ENCODE results near the gene FGFRL1.
A peak's percentile ranks its signal among the peaks of the same experiment; 100 is the strongest.

FGFRL1 gene

DNA sequence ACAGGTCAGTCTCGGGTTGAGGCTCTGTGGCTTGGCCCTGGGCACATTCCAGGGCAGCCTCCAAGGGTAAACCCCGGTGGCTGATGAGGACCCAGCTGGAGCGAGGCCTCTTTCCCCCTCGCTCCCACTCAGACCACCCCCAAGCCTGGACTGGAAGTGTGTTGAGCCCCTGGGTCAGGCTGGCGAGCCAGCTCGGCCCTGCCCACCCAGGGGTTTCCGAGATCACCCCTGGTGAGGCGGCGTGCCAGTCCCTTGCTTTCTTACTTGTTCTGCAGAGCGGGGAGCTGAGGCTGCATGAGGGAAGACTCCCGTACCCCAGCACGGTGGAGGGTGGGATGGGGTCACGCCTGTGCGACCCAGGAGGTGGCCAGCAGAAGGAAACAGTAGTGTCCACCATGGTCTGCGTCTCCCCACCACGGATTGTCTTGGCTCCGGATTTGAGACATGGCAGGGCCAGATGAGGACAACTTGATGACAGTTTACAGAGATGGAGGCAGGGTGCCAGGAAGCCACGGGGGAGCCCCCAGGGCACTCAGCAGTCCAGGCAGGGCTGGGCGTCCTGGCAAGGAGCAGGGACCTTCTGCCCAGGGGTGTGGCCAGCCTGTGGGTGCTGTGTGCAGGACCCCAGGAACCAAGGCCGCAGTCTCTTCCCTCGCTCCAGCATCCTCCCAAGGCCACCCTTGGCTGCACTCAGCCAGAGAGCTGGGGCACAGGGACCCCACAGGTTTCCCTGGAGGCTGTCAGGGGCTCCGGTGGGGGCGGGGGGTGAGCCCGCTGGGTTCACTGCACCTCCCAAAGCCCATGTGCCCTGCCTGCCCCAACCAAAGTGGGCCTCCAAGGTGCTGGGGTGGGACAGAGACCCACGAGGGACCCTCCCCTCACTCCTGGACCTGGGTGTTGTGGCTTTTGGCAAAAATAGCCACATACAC, 6.6 kb upstream of the FGFRL1 start:
- Mint-ChIP-seq H3K27me3 (peaks cover 52% of the 10 kb centered on the region), H3K36me3 (ENCODE audit: low read depth) (no peaks in the 10 kb centered on the region), H3K27ac (no peak overlapping the region)

GRCh38 chr4:1006856-1007255, 4.6 kb upstream of the FGFRL1 start:
- Mint-ChIP-seq H3K4me3 (no peak overlapping the region), H3K27me3 (peaks cover 45% of the 10 kb centered on the region), H3K4me1 (ENCODE audit: low read depth) (peaks cover 18% of the 10 kb centered on the region), H3K36me3 (ENCODE audit: low read depth) (no peaks in the 10 kb centered on the region), H3K9me3 (no peaks in the 10 kb centered on the region), H3K27ac (no peak overlapping the region)

More for the DNA sequence above, 6.6 kb upstream of the FGFRL1 start:
- no peaks in the 10 kb centered on the region for H3K9me3 Mint-ChIP-seq
- H3K4me3 Mint-ChIP-seq = no peak overlapping the region
- peaks cover 12% of the 10 kb centered on the region for H3K4me1 Mint-ChIP-seq (ENCODE audit: low read depth)

DNA sequence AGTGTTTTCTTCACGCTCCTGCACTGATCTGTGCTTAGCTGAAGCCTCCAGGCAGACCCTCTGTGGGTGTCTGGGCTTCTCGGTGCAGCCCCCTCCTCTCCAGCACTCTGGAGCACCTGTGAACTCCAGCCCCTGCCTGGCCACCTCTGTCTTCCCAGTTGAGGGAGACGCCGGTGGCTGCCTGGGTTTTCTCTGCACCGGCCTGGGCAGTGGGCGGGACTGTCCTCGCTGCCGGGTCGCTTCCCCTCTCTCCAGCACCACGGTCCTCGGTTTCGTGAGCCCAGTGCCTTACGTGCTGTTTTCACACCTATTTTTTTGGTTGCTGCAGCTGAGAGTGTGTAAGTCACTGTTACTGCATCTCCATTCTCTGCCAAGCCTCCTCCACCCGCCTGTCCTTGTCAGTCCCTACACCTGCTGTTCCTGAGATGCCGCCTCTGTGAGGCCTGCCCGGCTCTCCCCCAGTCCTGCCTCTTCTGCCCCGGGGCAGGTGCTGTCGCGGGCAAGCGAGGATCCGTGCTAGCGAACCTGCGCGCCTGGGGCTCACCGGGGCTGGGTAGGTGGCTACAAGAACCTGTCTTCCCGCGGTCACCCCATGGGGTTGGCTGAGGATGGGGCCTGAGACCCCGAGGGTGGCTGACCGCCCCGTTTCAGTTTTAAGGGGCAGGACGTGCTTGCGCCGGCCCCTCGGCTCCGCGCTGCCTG, 2.4 kb upstream of the FGFRL1 start:
- Mint-ChIP-seq H3K27me3 (peaks cover 38% of the 10 kb centered on the region), H3K36me3 (ENCODE audit: low read depth) (peaks cover 2% of the 10 kb centered on the region), H3K9me3 (no peaks in the 10 kb centered on the region), H3K4me1 (ENCODE audit: low read depth) (peaks cover 18% of the 10 kb centered on the region), H3K27ac (no peak overlapping the region), H3K4me3 (peak overlapping the region; percentile 72)

GRCh38 chr4:1009542-1010394, 1.7 kb upstream of the FGFRL1 start:
- no peaks in the 10 kb centered on the region for H3K9me3 Mint-ChIP-seq
- H3K4me1 Mint-ChIP-seq (ENCODE audit: low read depth) = peaks cover 18% of the 10 kb centered on the region
- H3K27ac Mint-ChIP-seq = no peak overlapping the region
- H3K4me3 Mint-ChIP-seq = peak overlapping the region; percentile 73
- H3K36me3 Mint-ChIP-seq (ENCODE audit: low read depth) = peaks cover 4% of the 10 kb centered on the region
- H3K27me3 Mint-ChIP-seq = peaks cover 33% of the 10 kb centered on the region

DNA sequence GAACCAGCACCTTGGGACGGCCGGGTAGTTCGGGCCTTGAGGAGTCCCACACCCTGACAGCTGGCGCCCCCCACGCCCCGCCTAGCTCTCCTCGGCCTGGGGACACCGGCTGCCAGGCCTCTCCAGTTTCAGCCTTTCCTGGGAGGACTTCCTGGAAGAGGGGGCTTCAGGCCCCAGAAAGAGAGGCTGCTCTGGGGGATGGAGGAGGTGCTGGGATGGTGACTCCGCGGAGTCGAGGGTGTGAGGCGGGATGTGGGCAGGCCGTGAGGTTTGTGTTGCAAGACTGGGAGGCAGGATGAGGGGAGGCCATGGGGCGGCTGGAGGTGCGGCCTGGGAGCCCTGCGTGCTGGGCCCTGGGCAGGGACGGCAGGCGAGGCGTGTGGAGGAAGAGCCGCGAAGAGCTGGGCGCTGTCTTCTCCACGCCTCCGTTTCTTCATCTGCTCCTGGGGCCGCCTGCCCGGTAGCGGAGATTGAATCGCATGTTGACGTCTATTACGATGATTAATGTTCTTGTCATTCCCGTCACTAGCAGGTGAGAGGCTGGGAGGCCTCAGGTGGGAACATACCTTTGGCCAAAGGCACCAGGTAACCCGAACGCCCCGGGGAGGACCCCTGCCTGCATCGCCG, 918 bp upstream of the FGFRL1 start:
- peaks cover 31% of the 10 kb centered on the region for H3K27me3 Mint-ChIP-seq
- H3K36me3 Mint-ChIP-seq (ENCODE audit: low read depth) = peaks cover 4% of the 10 kb centered on the region
- peaks cover 18% of the 10 kb centered on the region for H3K4me1 Mint-ChIP-seq (ENCODE audit: low read depth)
- H3K4me3 Mint-ChIP-seq = peak overlapping the region; percentile 75
- H3K27ac Mint-ChIP-seq = peak overlapping the region; percentile 69
- no peaks in the 10 kb centered on the region for H3K9me3 Mint-ChIP-seq

GRCh38 chr4:1011666-1012033, 224 bp downstream of the FGFRL1 start:
- H3K36me3 Mint-ChIP-seq (ENCODE audit: low read depth) = peaks cover 4% of the 10 kb centered on the region
- H3K4me1 Mint-ChIP-seq (ENCODE audit: low read depth) = peaks cover 18% of the 10 kb centered on the region
- no peak overlapping the region for H3K27ac Mint-ChIP-seq
- H3K9me3 Mint-ChIP-seq = no peaks in the 10 kb centered on the region
- peaks cover 24% of the 10 kb centered on the region for H3K27me3 Mint-ChIP-seq
- H3K4me3 Mint-ChIP-seq = no peak overlapping the region

- Mint-ChIP-seq H3K9me3 (no peaks in the 10 kb centered on the region), H3K27ac (no peak overlapping the region), H3K27me3 (peaks cover 19% of the 10 kb centered on the region), H3K36me3 (ENCODE audit: low read depth) (peaks cover 4% of the 10 kb centered on the region), H3K4me3 (peak overlapping the region; percentile 57), H3K4me1 (ENCODE audit: low read depth) (peaks cover 18% of the 10 kb centered on the region)
Measured at GRCh38 chr4:1012034-1012739, 761 bp downstream of the FGFRL1 start.

DNA sequence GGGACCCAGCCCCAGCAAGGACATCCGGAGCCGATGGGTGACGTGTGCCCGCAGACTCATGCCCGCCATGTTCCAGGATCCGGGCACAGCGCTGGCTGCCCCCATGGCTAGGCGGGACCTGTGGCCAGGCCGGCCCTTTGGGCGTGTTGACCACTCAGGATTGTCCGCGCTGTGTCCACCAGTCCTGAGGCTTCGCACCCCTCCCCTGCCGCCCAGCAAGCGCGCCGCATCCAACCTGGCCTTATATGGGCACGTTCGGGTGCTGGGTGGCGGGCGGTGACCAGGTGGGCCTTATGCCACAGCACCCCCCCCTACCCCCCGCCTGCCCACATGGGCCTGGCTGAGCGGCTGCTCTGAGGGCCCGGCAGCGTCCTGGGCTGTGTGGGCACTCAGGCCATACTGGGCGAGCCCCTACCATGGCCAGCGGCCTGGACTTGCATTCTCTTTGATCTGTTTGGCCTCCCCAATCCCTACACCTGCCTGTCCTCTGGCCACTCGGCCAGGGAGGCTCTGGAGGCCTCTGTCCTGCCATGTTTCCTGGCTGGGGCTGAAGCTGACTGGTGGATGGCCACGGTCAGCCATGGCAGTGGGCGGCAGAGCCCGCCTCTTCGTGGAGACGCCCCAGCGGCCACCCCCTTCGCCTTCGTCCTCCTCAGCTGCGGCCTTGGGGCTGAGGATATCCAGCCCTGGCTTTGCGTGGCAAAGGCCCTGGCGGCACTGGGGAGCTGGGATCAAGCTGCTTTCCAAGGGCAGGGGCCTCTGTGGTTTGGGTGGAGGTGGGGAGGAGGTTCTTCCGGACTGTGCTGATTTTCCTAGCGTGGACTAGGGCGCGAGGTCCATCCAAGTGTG, 2.0 kb downstream of the FGFRL1 start:
- Mint-ChIP-seq H3K4me3 (peak overlapping the region; percentile 37), H3K27me3 (peaks cover 7% of the 10 kb centered on the region), H3K36me3 (ENCODE audit: low read depth) (peaks cover 4% of the 10 kb centered on the region), H3K9me3 (no peaks in the 10 kb centered on the region), H3K4me1 (ENCODE audit: low read depth) (peaks cover 14% of the 10 kb centered on the region), H3K27ac (no peak overlapping the region)

DNA sequence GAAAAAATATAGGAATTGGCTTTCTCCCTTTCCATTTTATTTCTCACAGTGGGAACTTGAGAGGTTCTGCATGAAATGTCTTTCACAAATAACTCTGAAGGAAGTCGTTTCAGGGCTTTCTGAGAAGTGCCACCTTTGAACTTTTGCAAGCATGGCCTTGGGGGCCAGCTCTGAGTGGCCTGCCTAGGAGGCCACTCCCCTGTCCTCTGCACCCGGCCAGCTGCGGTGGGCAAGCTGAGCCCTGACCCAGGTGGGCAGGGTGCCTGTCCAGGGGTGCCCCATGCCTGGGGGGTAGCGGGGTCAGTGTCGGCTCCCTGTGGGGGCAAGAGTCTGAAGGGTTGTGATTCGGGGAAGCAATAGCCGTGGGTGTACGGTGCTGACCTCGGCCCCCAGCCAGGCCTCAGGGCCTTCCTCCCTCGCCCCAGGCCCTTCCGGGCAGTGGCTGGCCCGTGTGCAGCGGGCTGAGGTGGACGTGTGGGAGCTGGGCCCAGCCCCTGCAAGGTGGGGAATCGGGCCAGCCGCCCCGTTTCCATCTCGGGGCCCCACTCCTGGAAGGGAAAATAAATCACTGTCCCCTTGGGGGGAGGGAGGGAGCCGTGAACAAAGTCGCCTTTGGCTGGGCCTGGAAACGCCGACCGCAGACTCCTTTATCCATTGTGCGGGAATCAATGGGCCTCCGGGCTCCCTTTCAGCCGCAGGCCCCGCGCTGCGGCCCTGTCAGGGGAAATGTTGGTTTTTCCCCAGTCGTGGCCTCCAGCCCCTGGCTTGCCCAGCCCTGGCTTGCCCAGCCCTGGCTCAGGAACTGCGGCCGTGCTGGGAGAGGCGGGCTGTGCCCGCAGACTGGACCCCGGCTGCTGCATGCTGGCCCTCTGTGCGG, 3.1 kb downstream of the FGFRL1 start:
- peak overlapping the region; percentile 37 for H3K4me3 Mint-ChIP-seq
- H3K27ac Mint-ChIP-seq = no peak overlapping the region
- H3K9me3 Mint-ChIP-seq = no peaks in the 10 kb centered on the region
- H3K27me3 Mint-ChIP-seq = no peaks in the 10 kb centered on the region
- H3K36me3 Mint-ChIP-seq (ENCODE audit: low read depth) = peaks cover 4% of the 10 kb centered on the region
- peaks cover 6% of the 10 kb centered on the region for H3K4me1 Mint-ChIP-seq (ENCODE audit: low read depth)

DNA sequence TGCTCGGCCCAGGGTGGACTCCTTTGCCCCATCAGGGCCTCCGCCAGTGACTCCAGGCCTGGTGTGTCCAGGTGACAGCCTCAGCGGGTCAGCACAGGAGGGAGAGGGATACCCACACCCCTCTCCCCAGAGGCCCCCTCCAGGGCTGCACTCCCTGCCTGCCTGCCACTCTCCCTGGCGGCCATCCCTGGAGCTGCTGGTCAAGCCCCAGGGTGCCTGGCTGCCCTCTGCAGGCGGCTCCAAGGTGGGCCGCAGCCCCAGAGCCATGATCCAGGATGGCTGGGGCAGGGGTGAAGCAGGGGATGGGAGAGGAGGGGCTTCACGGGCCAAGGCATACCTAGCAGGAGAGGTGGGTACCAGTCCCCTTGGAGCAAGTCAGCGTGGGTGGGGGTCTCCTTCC, 3.8 kb downstream of the FGFRL1 start:
- no peak overlapping the region for H3K27ac Mint-ChIP-seq
- no peaks in the 10 kb centered on the region for H3K9me3 Mint-ChIP-seq
- H3K4me1 Mint-ChIP-seq (ENCODE audit: low read depth) = peaks cover 6% of the 10 kb centered on the region
- peaks cover 4% of the 10 kb centered on the region for H3K36me3 Mint-ChIP-seq (ENCODE audit: low read depth)
- no peak overlapping the region for H3K4me3 Mint-ChIP-seq
- H3K27me3 Mint-ChIP-seq = no peaks in the 10 kb centered on the region

DNA sequence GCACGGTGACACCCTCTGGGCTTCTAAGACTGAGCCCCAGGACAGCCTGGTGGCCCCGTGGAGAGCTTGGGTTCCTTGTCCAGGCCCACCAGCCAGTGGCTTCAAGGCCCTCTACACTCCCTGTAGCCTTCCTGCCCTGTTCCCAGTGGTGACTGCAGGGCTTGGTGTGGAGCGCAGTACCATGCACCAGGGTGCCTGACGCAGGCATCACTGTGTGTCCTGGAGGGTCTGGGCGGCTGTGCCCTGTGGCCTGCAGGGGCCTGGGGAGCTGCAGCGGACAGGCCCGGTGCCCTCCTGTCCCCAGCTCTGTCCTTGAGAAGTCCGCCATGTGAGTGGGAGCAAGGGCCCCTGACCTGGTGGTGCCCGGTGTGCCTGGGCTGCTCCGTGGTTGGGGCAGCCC, 4.3 kb downstream of the FGFRL1 start:
- no peaks in the 10 kb centered on the region for H3K9me3 Mint-ChIP-seq
- H3K4me3 Mint-ChIP-seq = no peak overlapping the region
- peaks cover under 1% of the 10 kb centered on the region for H3K4me1 Mint-ChIP-seq (ENCODE audit: low read depth)
- H3K27ac Mint-ChIP-seq = no peak overlapping the region
- no peaks in the 10 kb centered on the region for H3K27me3 Mint-ChIP-seq
- H3K36me3 Mint-ChIP-seq (ENCODE audit: low read depth) = peaks cover 4% of the 10 kb centered on the region

DNA sequence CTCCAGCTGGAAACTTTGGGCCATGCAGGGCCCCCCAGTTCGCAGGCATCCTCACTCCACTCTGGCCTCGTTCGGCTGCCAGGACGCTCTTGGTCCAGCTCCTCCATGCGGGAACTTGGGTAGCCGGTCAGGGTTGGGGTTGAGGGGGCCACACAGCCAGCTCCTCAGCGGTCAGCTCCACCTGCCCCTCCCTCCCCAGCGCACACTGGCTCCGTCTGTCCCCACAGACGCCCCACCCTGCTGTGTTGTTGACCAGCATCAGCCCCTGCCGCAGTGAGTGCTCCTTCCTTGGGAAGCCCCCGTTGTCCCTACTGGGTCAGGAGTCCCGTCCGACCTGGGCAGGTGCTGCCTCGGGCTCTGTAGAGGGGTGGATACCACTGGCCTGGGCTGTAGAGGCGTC, 5.8 kb downstream of the FGFRL1 start:
- Mint-ChIP-seq H3K4me3 (no peak overlapping the region), H3K27ac (no peak overlapping the region), H3K36me3 (ENCODE audit: low read depth) (peaks cover 4% of the 10 kb centered on the region), H3K27me3 (no peaks in the 10 kb centered on the region), H3K4me1 (ENCODE audit: low read depth) (no peaks in the 10 kb centered on the region), H3K9me3 (no peaks in the 10 kb centered on the region)

All from stimulated activated naive CD8-positive, alpha-beta T cell treated with anti-CD3 and anti-CD28 coated beads, Interleukin-15, Interleukin-2, amounts not matched to agents 100 ng/mL and 50 ng/mL, for 24 hours (primary cell).